ENCODE measurements around the gene TXNDC17.

TXNDC17 gene

GRCh38 chr17:6681671-6682070, 40.8 kb downstream of the TXNDC17 start:
- TF ChIP-seq EGR1 (IDR thresholded peaks at IDR 0.05) (no peak), NFIC (IDR thresholded peaks at IDR 0.05) (no peak), TEAD4 (IDR thresholded peaks at IDR 0.05) (no peak), CREB1 (IDR thresholded peaks at IDR 0.05; ENCODE audit: low read depth) (no peak), TCF12 (IDR thresholded peaks at IDR 0.05; ENCODE audit: low read depth) (no peak)

- TF ChIP-seq TEAD4 (IDR thresholded peaks at IDR 0.05) (no peak), CREB1 (IDR thresholded peaks at IDR 0.05; ENCODE audit: low read depth) (no peak), ZBTB7A (IDR thresholded peaks at IDR 0.05; ENCODE audit: low read depth) (no peak), EP300 (IDR thresholded peaks at IDR 0.05; ENCODE audit: borderline replicate concordance) (no peak), TCF12 (IDR thresholded peaks at IDR 0.05; ENCODE audit: low read depth) (no peak), EGR1 (IDR thresholded peaks at IDR 0.05) (no peak), YY1 (IDR thresholded peaks at IDR 0.05; ENCODE audit: low read depth) (no peak), USF1 (IDR thresholded peaks at IDR 0.05) (no peak), CEBPB (IDR thresholded peaks at IDR 0.05) (no peak), RAD21 (IDR thresholded peaks at IDR 0.05; ENCODE audit: low read depth) (no peak), REST (IDR thresholded peaks at IDR 0.05; ENCODE audit: low read depth) (no peak), TAF1 (IDR thresholded peaks at IDR 0.05; ENCODE audit: low read depth) (no peak), NFIC (IDR thresholded peaks at IDR 0.05) (no peak), MAX (IDR thresholded peaks at IDR 0.05) (no peak), FOXM1 (IDR thresholded peaks at IDR 0.05; ENCODE audit: borderline replicate concordance, low read depth) (no peak)
Observed at GRCh38 chr17:6682339-6682738, 41.5 kb downstream of the TXNDC17 start.

GRCh38 chr17:6683081-6683684, 42.3 kb downstream of the TXNDC17 start:
- TF ChIP-seq CREB1 (IDR thresholded peaks at IDR 0.05; ENCODE audit: low read depth), result no peak
- no peak for TF ChIP-seq RAD21 (IDR thresholded peaks at IDR 0.05; ENCODE audit: low read depth)
- no peak for TF ChIP-seq FOXM1 (IDR thresholded peaks at IDR 0.05; ENCODE audit: borderline replicate concordance, low read depth)
- TF ChIP-seq YY1 (IDR thresholded peaks at IDR 0.05; ENCODE audit: low read depth), result no peak
- no peak for TF ChIP-seq USF1 (IDR thresholded peaks at IDR 0.05)

- no peak for TF ChIP-seq RAD21 (IDR thresholded peaks at IDR 0.05; ENCODE audit: low read depth)
- no peak for TF ChIP-seq USF1 (IDR thresholded peaks at IDR 0.05)
- TF ChIP-seq FOXM1 (IDR thresholded peaks at IDR 0.05; ENCODE audit: borderline replicate concordance, low read depth), result no peak
- TF ChIP-seq NFIC (IDR thresholded peaks at IDR 0.05), result no peak
- TF ChIP-seq YY1 (IDR thresholded peaks at IDR 0.05; ENCODE audit: low read depth), result no peak
- TF ChIP-seq CEBPB (IDR thresholded peaks at IDR 0.05), result no peak
- no peak for TF ChIP-seq EP300 (IDR thresholded peaks at IDR 0.05; ENCODE audit: borderline replicate concordance)
- no peak for TF ChIP-seq TCF12 (IDR thresholded peaks at IDR 0.05; ENCODE audit: low read depth)
- no peak for TF ChIP-seq CREB1 (IDR thresholded peaks at IDR 0.05; ENCODE audit: low read depth)
- TF ChIP-seq ZBTB7A (IDR thresholded peaks at IDR 0.05; ENCODE audit: low read depth), result no peak
Observed at GRCh38 chr17:6683730-6684459, 43.0 kb downstream of the TXNDC17 start.

GRCh38 chr17:6684460-6684783, 43.6 kb downstream of the TXNDC17 start:
- TF ChIP-seq TEAD4 (IDR thresholded peaks at IDR 0.05), result no peak
- TF ChIP-seq EGR1 (IDR thresholded peaks at IDR 0.05), result no peak
- TF ChIP-seq TCF12 (IDR thresholded peaks at IDR 0.05; ENCODE audit: low read depth), result no peak
- TF ChIP-seq ZBTB7A (IDR thresholded peaks at IDR 0.05; ENCODE audit: low read depth), result no peak
- TF ChIP-seq FOXM1 (IDR thresholded peaks at IDR 0.05; ENCODE audit: borderline replicate concordance, low read depth), result no peak
- no peak for TF ChIP-seq EP300 (IDR thresholded peaks at IDR 0.05; ENCODE audit: borderline replicate concordance)
- no peak for TF ChIP-seq CEBPB (IDR thresholded peaks at IDR 0.05)
- TF ChIP-seq TAF1 (IDR thresholded peaks at IDR 0.05; ENCODE audit: low read depth), result no peak
- no peak for TF ChIP-seq YY1 (IDR thresholded peaks at IDR 0.05; ENCODE audit: low read depth)
- no peak for TF ChIP-seq USF1 (IDR thresholded peaks at IDR 0.05)
- TF ChIP-seq MAX (IDR thresholded peaks at IDR 0.05), result no peak
- TF ChIP-seq CREB1 (IDR thresholded peaks at IDR 0.05; ENCODE audit: low read depth), result no peak
- TF ChIP-seq RAD21 (IDR thresholded peaks at IDR 0.05; ENCODE audit: low read depth), result no peak
- TF ChIP-seq NFIC (IDR thresholded peaks at IDR 0.05), result no peak
- TF ChIP-seq REST (IDR thresholded peaks at IDR 0.05; ENCODE audit: low read depth), result no peak

Data from Ishikawa (cell line).